Measurements from ENCODE around the gene RIMBP2. TPM values are rescaled to one million over a fixed set of nuclear protein-coding genes. Genes with fewer than 3 reads are reported as not detected.

The RIMBP2 gene
- total RNA-seq, 1 experiment from 2014 or later, result 0.95 TPM

- intact Hi-C loops (cut with micrococcal nuclease; ENCODE audit: unreplicated experiment), result no loop called here
- CTCF ChIA-PET, result no interaction called here
- no peak for DNase-seq (ENCODE audit: low spot score)
Measured at GRCh38 chr12:130354407-130354806, 361.7 kb downstream of the RIMBP2 start.

GRCh38 chr12:130353081-130353480, 363.0 kb downstream of the RIMBP2 start:
- H3K36me3 ChIP-seq (ENCODE audit: insufficient read depth, low read length, poor library complexity, severe bottlenecking), result no peaks in the 10 kb centered on the region
- no peak overlapping the region for H3K27ac ChIP-seq (ENCODE audit: low read depth, low read length, poor library complexity, severe bottlenecking)
- peaks cover 91% of the 10 kb centered on the region for H3K27me3 ChIP-seq (replicated peaks; ENCODE audit: insufficient read depth, low read depth, low read length, poor library complexity)
- intact Hi-C loops (cut with micrococcal nuclease; ENCODE audit: unreplicated experiment), result no loop called here
- no peak for DNase-seq (ENCODE audit: low spot score)
- no TSS peak for BruUV-seq (replicated peaks)
- no peak overlapping the region for H3K4me3 ChIP-seq (ENCODE audit: low read depth, low read length, poor library complexity, severe bottlenecking)
- ChIA-PET POLR2A (ENCODE audit: low non-redundant PET) (no interaction called here), CTCF (no interaction called here)
- H3K4me1 ChIP-seq (ENCODE audit: insufficient read depth, low read length, poor library complexity, severe bottlenecking), result no peaks in the 10 kb centered on the region
- no peaks in the 10 kb centered on the region for H3K9me3 ChIP-seq (ENCODE audit: low read depth, low read length, poor library complexity, severe bottlenecking)
- TF ChIP-seq EZH2 (IDR thresholded peaks at IDR 0.05; ENCODE audit: borderline replicate concordance, low read depth, low read length, poor library complexity, severe bottlenecking) (no peak), CTCF (conservative IDR thresholded peaks at IDR 0.05; ENCODE audit: low read depth, low read length) (no peak)

More at GRCh38 chr12:130354407-130354806, 361.7 kb downstream of the RIMBP2 start:
- TF ChIP-seq EZH2 (IDR thresholded peaks at IDR 0.05; ENCODE audit: borderline replicate concordance, low read depth, low read length, poor library complexity, severe bottlenecking) (no peak), CTCF (conservative IDR thresholded peaks at IDR 0.05; ENCODE audit: low read depth, low read length) (no peak)
- BruUV-seq (replicated peaks), result no TSS peak
- H3K27ac ChIP-seq (ENCODE audit: low read depth, low read length, poor library complexity, severe bottlenecking), result no peak overlapping the region
- no peaks in the 10 kb centered on the region for H3K4me1 ChIP-seq (ENCODE audit: insufficient read depth, low read length, poor library complexity, severe bottlenecking)
- H3K4me3 ChIP-seq (ENCODE audit: low read depth, low read length, poor library complexity, severe bottlenecking), result no peak overlapping the region
- POLR2A ChIA-PET (ENCODE audit: low non-redundant PET), result no interaction called here
- no peaks in the 10 kb centered on the region for H3K36me3 ChIP-seq (ENCODE audit: insufficient read depth, low read length, poor library complexity, severe bottlenecking)
- peaks cover 98% of the 10 kb centered on the region for H3K27me3 ChIP-seq (replicated peaks; ENCODE audit: insufficient read depth, low read depth, low read length, poor library complexity)
- no peaks in the 10 kb centered on the region for H3K9me3 ChIP-seq (ENCODE audit: low read depth, low read length, poor library complexity, severe bottlenecking)

- no peak overlapping the region for H3K4me3 ChIP-seq (ENCODE audit: low read depth, low read length, poor library complexity, severe bottlenecking)
- no peak for DNase-seq (ENCODE audit: low spot score)
- ChIA-PET POLR2A (ENCODE audit: low non-redundant PET) (no interaction called here), CTCF (no interaction called here)
- no peak overlapping the region for H3K27ac ChIP-seq (ENCODE audit: low read depth, low read length, poor library complexity, severe bottlenecking)
- no peaks in the 10 kb centered on the region for H3K9me3 ChIP-seq (ENCODE audit: low read depth, low read length, poor library complexity, severe bottlenecking)
- intact Hi-C loops (cut with micrococcal nuclease; ENCODE audit: unreplicated experiment), result no loop called here
- no peaks in the 10 kb centered on the region for H3K4me1 ChIP-seq (ENCODE audit: insufficient read depth, low read length, poor library complexity, severe bottlenecking)
- H3K36me3 ChIP-seq (ENCODE audit: insufficient read depth, low read length, poor library complexity, severe bottlenecking), result no peaks in the 10 kb centered on the region
- no TSS peak for BruUV-seq (replicated peaks)
- peaks cover 83% of the 10 kb centered on the region for H3K27me3 ChIP-seq (replicated peaks; ENCODE audit: insufficient read depth, low read depth, low read length, poor library complexity)
- TF ChIP-seq CTCF (conservative IDR thresholded peaks at IDR 0.05; ENCODE audit: low read depth, low read length) (no peak), EZH2 (IDR thresholded peaks at IDR 0.05; ENCODE audit: borderline replicate concordance, low read depth, low read length, poor library complexity, severe bottlenecking) (no peak)
Measured at GRCh38 chr12:130351326-130351725, 364.8 kb downstream of the RIMBP2 start.
